Measurements from ENCODE around the gene CLC. TPM values are rescaled to one million over a fixed set of nuclear protein-coding genes. Genes with fewer than 3 reads are reported as not detected.

The CLC gene
- total and polyA plus RNA-seq, 2 of the 8 experiments (the other 6 are each of a cell fraction or from before 2014, with no cell fraction given), result 6.4 to 12.4 TPM

GRCh38 chr19:39759457-39760184 is 21.8 kb upstream of the CLC start (continued):
- TF ChIP-seq CHD7 (IDR thresholded peaks at IDR 0.05; ENCODE audit: insufficient replicate concordance, low read length) (no peak), ATF3 (IDR thresholded peaks at IDR 0.05; ENCODE audit: insufficient read depth, low read depth, low read length) (no peak), MAFK (IDR thresholded peaks at IDR 0.05; ENCODE audit: low read depth, low read length) (no peak), CTBP2 (IDR thresholded peaks at IDR 0.05; ENCODE audit: borderline replicate concordance, insufficient read depth, insufficient read length, low read length) (no peak)
